ENCODE results near the gene SPAAR. TPM values are rescaled to one million over a fixed set of nuclear protein-coding genes. Genes with fewer than 3 reads are reported as not detected.
"Not testable (repeated sequence)": the region's sequence is repeated elsewhere in the genome, so short reads cannot be mapped to it uniquely, and the experiment has no call there.

SPAAR gene
- polyA plus RNA-seq, 5 donors = 2.6 to 4.2 (median 3.5) TPM

- DNase-seq = no peak
Observed at GRCh38 chr9:35899021-35899420, 10.3 kb upstream of the SPAAR start.

GRCh38 chr9:35903049-35903448 is 6.2 kb upstream of the SPAAR start:
- DNase-seq = peak in 1 of 2 donors; percentile 53

GRCh38 chr9:35904338-35904737 is 5.0 kb upstream of the SPAAR start:
- DNase-seq = no peak

GRCh38 chr9:35905051-35905781 is 4.1 kb upstream of the SPAAR start:
- no peak for DNase-seq

GRCh38 chr9:35905912-35906679 is 3.2 kb upstream of the SPAAR start, which contains the start of gene HRCT1:
Gene HRCT1, plus strand, starts transcription at chr9:35906202. Its CDS starts 86 bp downstream, at chr9:35906288.
- peak; percentile 81 to 83 for DNase-seq

GRCh38 chr9:35906923-35907699 is 2.2 kb upstream of the SPAAR start:
- DNase-seq = no peak

- DNase-seq = peak; percentile 58
Observed at GRCh38 chr9:35907711-35908503, 1.4 kb upstream of the SPAAR start.

GRCh38 chr9:35908504-35909125 is 675 bp upstream of the SPAAR start:
- no peak for DNase-seq

GRCh38 chr9:35909687-35910612 is 660 bp downstream of the SPAAR start:
- DNase-seq = no peak

- no peak for DNase-seq
Observed at GRCh38 chr9:35910613-35911359, 1.5 kb downstream of the SPAAR start.

GRCh38 chr9:35911690-35912089 is 2.4 kb downstream of the SPAAR start:
- DNase-seq = no peak

- no peak for DNase-seq
Observed at GRCh38 chr9:35912791-35913400, 3.6 kb downstream of the SPAAR start.

GRCh38 chr9:35913429-35913828 is 4.1 kb downstream of the SPAAR start:
- DNase-seq = not testable (repeated sequence)

- peak in 1 of 2 donors; percentile 48 for DNase-seq
Observed at GRCh38 chr9:35914301-35914807, 5.1 kb downstream of the SPAAR start.

GRCh38 chr9:35915681-35916294 is 6.5 kb downstream of the SPAAR start:
- no peak for DNase-seq

- no peak for DNase-seq
Observed at GRCh38 chr9:35917261-35917660, 8.0 kb downstream of the SPAAR start.

- no peak for DNase-seq
Observed at GRCh38 chr9:35918780-35919179, 9.5 kb downstream of the SPAAR start.
